Activated CD4-positive, alpha-beta memory T cell treated with anti-CD3 and anti-CD28 coated beads, Interleukin-2, amount 10 ng/mL, durations not matched to agents 7 days and 5 days (primary cell): Measurements from ENCODE around the gene RIC8B. TPM values are rescaled to one million over a fixed set of nuclear protein-coding genes. Genes with fewer than 3 reads are reported as not detected.

Source experiments
- CTCF ChIA-PET: fragments of 350-600 bp; sonication (Branson Sonifier 250); formaldehyde crosslinking; loops from one replicate; lab custom pipeline; 2021; ENCODE audit warnings: antibody characterized with exemption, inconsistent platforms; lab: Charles Lee
- POLR2A ChIA-PET: fragments of 350-600 bp; sonication (Branson Sonifier 250); formaldehyde crosslinking; loops from one replicate; lab custom pipeline; 2021; ENCODE audit warnings: antibody characterized with exemption; lab: Charles Lee
- DNase-seq: peaks from one replicate; pipeline ENCODE4 v3.0.0-alpha.2; 2020
- H3K27ac Mint-ChIP-seq: one replicate; pipeline ENCODE4 v1.8.0; 2021; ENCODE audit warnings: mild to moderate bottlenecking, mixed read lengths
- H3K27me3 Mint-ChIP-seq: one replicate; pipeline ENCODE4 v1.8.0; 2021; ENCODE audit warnings: mixed read lengths
- H3K36me3 Mint-ChIP-seq: one replicate; pipeline ENCODE4 v1.8.0; 2021; ENCODE audit warnings: low read depth, mixed read lengths
- H3K4me1 Mint-ChIP-seq: one replicate; pipeline ENCODE4 v1.8.0; 2021; ENCODE audit warnings: mixed read lengths
- H3K4me3 Mint-ChIP-seq: one replicate; pipeline ENCODE4 v1.8.0; 2021; ENCODE audit warnings: mild to moderate bottlenecking, mixed read lengths
- H3K9me3 Mint-ChIP-seq: one replicate; pipeline ENCODE4 v1.8.0; 2021; ENCODE audit warnings: mixed read lengths
- total RNA-seq, 2 experiments: library from RNA; stranded (reverse); gene quantifications; one replicate each; pipeline ENCODE4 v1.2.3, GENCODE V29; 2021

Gene RIC8B
- total RNA-seq, 2 experiments from 2014 or later = 9.1 to 11.6 TPM

DNA sequence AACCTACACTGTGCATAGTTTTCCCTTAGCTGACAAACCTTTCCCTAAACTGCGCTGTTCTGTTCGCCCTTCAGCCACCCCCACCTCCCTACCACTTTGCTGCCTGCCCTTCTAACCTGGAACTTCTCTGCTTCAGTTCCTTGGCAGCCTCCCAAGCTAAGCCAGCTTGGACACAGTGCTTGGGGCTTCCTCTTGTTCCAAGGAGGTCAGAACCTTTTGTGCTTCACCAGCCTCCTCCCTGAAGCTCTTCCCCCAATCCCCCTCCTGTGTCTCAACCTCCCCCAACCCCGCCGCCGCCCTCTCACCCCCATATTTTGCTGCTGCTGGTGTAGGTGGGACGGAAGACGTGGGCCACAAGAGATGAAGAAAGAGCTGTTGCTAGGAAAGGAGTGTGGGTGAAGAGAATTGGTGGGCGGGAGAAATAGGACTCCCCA, 8.1 kb upstream of the RIC8B start:
- Mint-ChIP-seq H3K4me1 (peaks cover 5% of the 10 kb centered on the region), H3K36me3 (no peaks in the 10 kb centered on the region), H3K4me3 (no peak overlapping the region), H3K9me3 (no peaks in the 10 kb centered on the region), H3K27ac (no peak overlapping the region), H3K27me3 (peaks cover 11% of the 10 kb centered on the region)
- CTCF ChIA-PET = no interaction called here
- POLR2A ChIA-PET = interaction anchor here (1.7 kb wide), 1 partner anchor 13 kb away, joined by 3 read pairs; no protein-coding TSS in a partner anchor
- DNase-seq = no peak

DNA sequence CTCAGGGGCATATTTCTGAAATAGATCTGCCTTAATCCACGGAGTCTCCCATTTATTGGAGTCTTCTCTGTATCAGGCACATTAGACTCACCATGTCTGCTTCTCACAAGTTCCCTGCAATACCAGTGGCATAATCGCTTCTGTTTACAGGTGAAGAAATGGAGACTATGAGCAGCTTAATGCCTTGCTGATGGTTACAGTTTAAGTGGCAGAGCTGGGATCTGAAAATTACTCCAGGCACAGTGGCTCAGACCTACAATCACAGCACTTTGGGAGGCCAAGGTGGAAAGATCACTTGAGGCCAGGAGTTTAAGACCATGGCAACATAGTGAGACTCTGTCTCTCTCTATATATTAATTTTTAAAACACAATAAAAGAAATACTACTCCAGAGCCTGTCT, 7.3 kb upstream of the RIC8B start:
- POLR2A ChIA-PET = interaction anchor here (1.7 kb wide), 1 partner anchor 13 kb away, joined by 3 read pairs; no protein-coding TSS in a partner anchor
- Mint-ChIP-seq H3K9me3 (no peaks in the 10 kb centered on the region), H3K4me1 (peaks cover 5% of the 10 kb centered on the region), H3K36me3 (no peaks in the 10 kb centered on the region), H3K27ac (no peak overlapping the region), H3K27me3 (peaks cover 11% of the 10 kb centered on the region), H3K4me3 (no peak overlapping the region)
- CTCF ChIA-PET = no interaction called here
- DNase-seq = no peak

- peaks cover 5% of the 10 kb centered on the region for H3K4me1 Mint-ChIP-seq
- peaks cover 11% of the 10 kb centered on the region for H3K27me3 Mint-ChIP-seq
- no peak overlapping the region for H3K27ac Mint-ChIP-seq
- H3K4me3 Mint-ChIP-seq = no peak overlapping the region
- no peaks in the 10 kb centered on the region for H3K36me3 Mint-ChIP-seq
- POLR2A ChIA-PET = interaction anchor here (0.8 to 1.7 kb wide), 2 partner anchors 14 to 15 kb away, joined by 3 read pairs; no protein-coding TSS in a partner anchor
- DNase-seq = no peak
- no peaks in the 10 kb centered on the region for H3K9me3 Mint-ChIP-seq
- CTCF ChIA-PET = no interaction called here
Measured at GRCh38 chr12:106767954-106768822, 6.3 kb upstream of the RIC8B start.

DNA sequence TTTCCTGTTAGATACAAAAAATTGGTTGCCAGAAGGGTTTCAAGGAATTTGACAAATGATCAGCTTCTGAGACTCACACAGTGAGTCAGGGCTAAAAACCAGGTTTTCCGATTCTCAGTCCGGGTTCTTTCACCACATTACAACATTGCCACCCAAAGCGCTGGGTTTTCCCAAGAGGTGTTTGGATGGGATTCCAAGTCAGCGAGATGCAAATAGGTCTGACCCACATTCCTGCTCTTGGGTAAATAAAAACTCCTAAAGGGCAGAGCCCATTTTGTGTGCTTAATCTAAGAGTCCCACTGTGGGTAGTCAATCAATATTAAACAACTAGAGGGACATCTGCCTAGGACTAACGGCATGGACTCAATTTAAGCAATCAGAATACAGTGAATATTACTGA, 5.4 kb upstream of the RIC8B start:
- Mint-ChIP-seq H3K27ac (no peak overlapping the region), H3K9me3 (no peaks in the 10 kb centered on the region), H3K27me3 (peaks cover 11% of the 10 kb centered on the region), H3K4me1 (peaks cover 10% of the 10 kb centered on the region), H3K36me3 (no peaks in the 10 kb centered on the region), H3K4me3 (no peak overlapping the region)
- ChIA-PET CTCF (no interaction called here), POLR2A (interaction anchor here (0.8 kb wide), 1 partner anchor 16 kb away, joined by 3 read pairs; no protein-coding TSS in a partner anchor)
- no peak for DNase-seq

DNA sequence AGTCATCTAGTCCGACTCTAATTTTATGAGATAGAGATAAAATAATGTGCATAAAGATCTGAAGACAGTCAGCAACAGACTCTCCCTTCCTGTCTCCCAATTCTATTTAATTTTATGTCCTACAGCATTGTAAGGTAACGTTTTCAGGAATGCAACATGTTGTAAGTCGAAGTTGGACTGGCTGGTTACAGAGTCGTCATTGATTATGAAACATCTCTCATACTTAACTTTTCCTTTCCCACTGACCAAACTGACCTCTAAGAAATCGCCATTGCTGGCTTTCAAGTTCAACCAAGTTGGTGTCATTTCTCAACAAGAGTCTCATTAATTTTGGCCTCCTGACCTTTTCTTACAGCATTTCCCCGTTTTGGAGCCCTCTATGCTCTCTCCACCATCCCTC, 4.9 kb upstream of the RIC8B start:
- POLR2A ChIA-PET = interaction anchor here (0.8 kb wide), 1 partner anchor 16 kb away, joined by 3 read pairs; no protein-coding TSS in a partner anchor
- Mint-ChIP-seq H3K4me1 (peaks cover 11% of the 10 kb centered on the region), H3K9me3 (no peaks in the 10 kb centered on the region), H3K36me3 (no peaks in the 10 kb centered on the region), H3K27ac (no peak overlapping the region), H3K4me3 (no peak overlapping the region), H3K27me3 (peaks cover 11% of the 10 kb centered on the region)
- DNase-seq = no peak
- CTCF ChIA-PET = no interaction called here

DNA sequence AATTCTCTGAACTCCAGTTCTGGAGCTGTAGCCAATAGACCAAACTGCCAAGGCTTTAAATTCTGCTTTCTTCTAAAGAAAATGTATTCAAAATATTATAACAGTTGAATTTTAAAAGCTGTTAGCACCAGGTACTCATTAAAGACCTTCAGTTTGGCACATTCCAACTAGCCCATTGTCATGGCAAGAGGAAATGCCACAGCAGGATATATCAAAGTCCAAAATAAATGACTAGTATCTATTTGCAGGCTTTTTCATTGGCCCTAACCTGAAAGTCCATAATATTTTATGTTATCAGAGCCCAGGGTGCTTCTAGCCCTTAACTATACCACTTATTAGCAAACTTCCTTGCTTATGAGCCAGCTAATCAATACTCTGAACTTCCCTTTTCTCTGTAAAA, 3.1 kb upstream of the RIC8B start:
- DNase-seq = no peak
- Mint-ChIP-seq H3K4me3 (no peak overlapping the region), H3K27me3 (peaks cover 9% of the 10 kb centered on the region), H3K4me1 (peaks cover 27% of the 10 kb centered on the region), H3K36me3 (peaks cover 4% of the 10 kb centered on the region), H3K27ac (no peak overlapping the region), H3K9me3 (no peaks in the 10 kb centered on the region)
- ChIA-PET POLR2A (no interaction called here), CTCF (interaction anchor here (1.1 kb wide), 1 partner anchor 24 kb away, joined by 3 read pairs; no protein-coding TSS in a partner anchor)

DNA sequence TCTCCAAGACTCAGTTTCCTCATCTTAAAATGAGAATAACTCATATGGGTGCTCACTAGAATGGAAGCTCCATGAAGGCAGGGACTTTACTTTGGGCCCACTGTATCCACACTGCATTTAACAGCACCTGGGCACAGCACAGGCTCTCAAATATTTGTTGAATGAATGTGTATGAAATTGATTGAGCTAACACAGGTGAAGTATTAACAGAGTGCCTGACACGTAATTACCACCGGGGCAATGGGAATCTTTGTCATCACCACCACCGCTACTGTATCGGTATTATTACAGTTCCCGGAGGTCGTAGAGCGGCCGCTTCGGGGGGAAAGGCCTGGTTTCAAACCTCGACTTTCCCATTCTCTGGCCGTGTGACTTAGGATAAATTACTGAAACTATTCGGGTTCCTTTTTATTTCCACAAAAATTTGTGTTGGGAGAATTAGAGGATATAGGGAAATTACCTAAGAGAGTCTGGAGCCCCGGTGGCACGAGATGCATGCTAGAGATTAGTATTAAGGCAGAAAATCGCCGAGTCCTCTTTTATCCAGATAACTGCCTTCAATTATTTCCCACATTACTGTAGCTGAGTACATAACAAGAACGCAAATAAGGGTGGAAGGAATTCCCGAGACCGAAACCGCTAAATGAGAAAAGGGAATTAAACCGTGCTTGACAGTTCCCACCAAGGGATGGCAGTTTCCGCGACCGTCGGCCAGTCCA, 1.0 kb upstream of the RIC8B start:
- Mint-ChIP-seq H3K27me3 (no peaks in the 10 kb centered on the region), H3K4me1 (peaks cover 29% of the 10 kb centered on the region), H3K27ac (peak overlapping the region; percentile 87), H3K9me3 (no peaks in the 10 kb centered on the region), H3K36me3 (peaks cover 4% of the 10 kb centered on the region), H3K4me3 (peak overlapping the region; percentile 93)
- DNase-seq = no peak
- POLR2A ChIA-PET = interaction anchor here (1.6 to 2.5 kb wide), 2 partner anchors 14 to 18 kb away, joined by 4 to 10 read pairs; no protein-coding TSS in a partner anchor
- CTCF ChIA-PET = interaction anchor here (1.1 to 1.9 kb wide), 2 partner anchors 13 to 26 kb away, joined by 4 to 9 read pairs; no protein-coding TSS in a partner anchor

- H3K4me1 Mint-ChIP-seq = peaks cover 29% of the 10 kb centered on the region
- H3K36me3 Mint-ChIP-seq = peaks cover 7% of the 10 kb centered on the region
- peak overlapping the region; percentile 93 for H3K4me3 Mint-ChIP-seq
- no peaks in the 10 kb centered on the region for H3K27me3 Mint-ChIP-seq
- ChIA-PET CTCF (no interaction called here), POLR2A (interaction anchor here (0.8 to 2.5 kb wide), 4 partner anchors 16 to 472 kb away, joined by 3 to 10 read pairs (median 3); no protein-coding TSS in a partner anchor)
- peak; percentile 35 for DNase-seq
- H3K9me3 Mint-ChIP-seq = no peaks in the 10 kb centered on the region
- H3K27ac Mint-ChIP-seq = peak overlapping the region; percentile 87
Measured at GRCh38 chr12:106774808-106775524, 484 bp downstream of the RIC8B start.

DNA sequence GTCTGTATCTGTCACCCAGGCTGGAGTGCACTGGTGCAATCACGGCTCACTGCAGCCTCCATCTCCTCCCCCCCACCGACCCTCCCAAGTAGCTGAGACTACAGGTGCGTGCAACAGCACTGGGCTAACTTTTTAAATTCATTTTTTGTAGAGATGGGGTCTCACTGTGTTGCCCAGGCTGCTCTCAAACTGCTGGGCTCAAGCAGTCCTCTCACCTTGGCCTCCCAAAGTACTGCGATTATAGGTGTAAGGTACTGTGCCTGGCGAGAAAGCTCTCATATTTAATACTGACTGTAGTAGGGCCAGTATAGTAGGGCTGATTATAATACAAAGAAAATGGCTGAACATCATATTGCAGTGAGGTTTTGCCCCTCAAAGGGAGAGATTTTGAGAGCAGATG, 2.4 kb downstream of the RIC8B start:
- H3K9me3 Mint-ChIP-seq = no peaks in the 10 kb centered on the region
- peaks cover 29% of the 10 kb centered on the region for H3K4me1 Mint-ChIP-seq
- peaks cover 13% of the 10 kb centered on the region for H3K36me3 Mint-ChIP-seq
- ChIA-PET POLR2A (no interaction called here), CTCF (no interaction called here)
- DNase-seq = no peak
- H3K4me3 Mint-ChIP-seq = no peak overlapping the region
- H3K27ac Mint-ChIP-seq = no peak overlapping the region
- H3K27me3 Mint-ChIP-seq = no peaks in the 10 kb centered on the region

- Mint-ChIP-seq H3K27me3 (no peaks in the 10 kb centered on the region), H3K4me1 (peaks cover 20% of the 10 kb centered on the region), H3K36me3 (peaks cover 16% of the 10 kb centered on the region), H3K9me3 (no peaks in the 10 kb centered on the region), H3K4me3 (no peak overlapping the region), H3K27ac (no peak overlapping the region)
- ChIA-PET CTCF (interaction anchor here (1.0 kb wide), 1 partner anchor 61 kb away, joined by 3 read pairs; no protein-coding TSS in a partner anchor), POLR2A (interaction anchor here (0.6 kb wide), 1 partner anchor 33 kb away, joined by 3 read pairs; no protein-coding TSS in a partner anchor)
- no peak for DNase-seq
Measured at GRCh38 chr12:106780010-106780631, 5.6 kb downstream of the RIC8B start.

DNA sequence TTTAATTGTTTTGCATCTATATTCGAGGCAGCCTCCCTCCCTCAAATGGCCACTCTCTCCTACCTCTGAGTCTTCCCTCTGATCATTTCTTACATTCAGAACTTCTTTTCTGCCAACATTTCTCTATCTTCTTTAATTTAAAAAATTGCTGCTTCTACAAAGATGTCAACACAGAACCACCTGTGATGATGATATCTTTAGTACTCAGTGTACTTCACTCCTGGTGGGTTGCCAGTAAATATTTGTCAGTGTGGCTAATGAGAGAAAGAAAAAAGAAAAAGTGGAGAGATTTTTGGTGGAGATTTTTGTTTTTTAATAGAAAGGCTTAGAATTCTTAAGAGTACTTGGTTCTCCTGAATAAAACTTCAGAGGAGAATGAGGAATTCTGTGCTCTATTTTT, 8.1 kb downstream of the RIC8B start:
- no peaks in the 10 kb centered on the region for H3K9me3 Mint-ChIP-seq
- H3K36me3 Mint-ChIP-seq = peaks cover 25% of the 10 kb centered on the region
- no peak for DNase-seq
- H3K27me3 Mint-ChIP-seq = no peaks in the 10 kb centered on the region
- H3K4me3 Mint-ChIP-seq = no peak overlapping the region
- no peaks in the 10 kb centered on the region for H3K4me1 Mint-ChIP-seq
- ChIA-PET CTCF (no interaction called here), POLR2A (no interaction called here)
- H3K27ac Mint-ChIP-seq = no peak overlapping the region

- no peak overlapping the region for H3K27ac Mint-ChIP-seq
Measured at GRCh38 chr12:106783515-106783914, 9.0 kb downstream of the RIC8B start.

More at GRCh38 chr12:106783515-106783914, 9.0 kb downstream of the RIC8B start:
- ChIA-PET POLR2A (no interaction called here), CTCF (no interaction called here)
- no peak overlapping the region for H3K4me3 Mint-ChIP-seq
- H3K36me3 Mint-ChIP-seq = peaks cover 32% of the 10 kb centered on the region
- H3K27me3 Mint-ChIP-seq = no peaks in the 10 kb centered on the region
- H3K9me3 Mint-ChIP-seq = no peaks in the 10 kb centered on the region
- no peaks in the 10 kb centered on the region for H3K4me1 Mint-ChIP-seq
- no peak for DNase-seq
